ENCODE results near the gene IKZF3.

Gene IKZF3

DNA sequence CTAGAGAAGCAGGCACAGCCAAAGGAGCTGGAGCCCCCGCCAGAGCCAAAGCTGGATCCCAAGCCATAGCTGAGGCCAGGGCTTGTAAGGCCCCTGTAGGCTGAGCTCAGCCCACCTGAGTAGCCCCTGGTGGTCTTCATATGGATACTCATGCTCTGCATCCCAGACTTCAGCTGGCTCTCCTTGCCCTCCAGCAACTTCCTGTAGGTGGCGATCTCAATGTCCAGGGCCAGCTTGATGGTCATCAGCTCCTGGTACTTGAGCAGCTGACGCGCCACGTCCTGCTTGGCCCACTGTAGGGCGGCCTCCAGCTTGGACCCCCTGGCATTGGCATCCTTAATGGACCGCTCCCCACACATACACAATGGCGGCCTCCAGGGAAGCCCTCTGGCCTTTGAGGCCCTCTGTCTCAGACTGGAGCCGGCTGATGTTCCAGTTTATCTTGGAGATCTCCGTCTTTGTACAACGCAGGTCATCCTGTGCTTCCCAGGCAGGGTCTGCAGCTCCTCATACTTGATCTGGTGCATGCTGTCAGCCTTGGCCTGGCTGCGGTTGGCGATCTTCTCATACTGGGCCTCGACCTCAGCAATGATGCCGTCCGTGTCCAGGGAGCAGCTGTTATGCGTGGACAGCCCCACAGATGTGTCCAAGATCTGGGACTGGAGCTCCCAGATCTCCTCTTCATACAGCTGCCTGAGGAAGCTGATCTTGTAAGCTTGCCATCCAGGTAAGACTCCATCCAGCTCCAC, 28.9 kb downstream of the IKZF3 start (continued):
- no peak for TF ChIP-seq HIC1 (tag by site-specific recombination; IDR thresholded peaks at IDR 0.05)
- TF ChIP-seq ZNF248 (tag by site-specific recombination; IDR thresholded peaks at IDR 0.05): no peak
- TF ChIP-seq ZNF623 (tag by site-specific recombination; IDR thresholded peaks at IDR 0.05): no peak
- TF ChIP-seq ZNF514 (tag by site-specific recombination; IDR thresholded peaks at IDR 0.05): no peak

- Histone ChIP-seq H3K36me3 (ENCODE audit: control insufficient read depth in 2 of 2, insufficient read depth in 1 of 2, low read length in 2 of 2) (no peaks in the 10 kb centered on the region), H3K9me3 (ENCODE audit: control insufficient read depth, insufficient read depth, low read depth, low read length) (no peaks in the 10 kb centered on the region), H3K27ac (ENCODE audit: extremely low read depth, low read depth, low read length) (no peak overlapping the region), H3K4me3 (ENCODE audit: low read depth, low read length) (no peak overlapping the region), H3K4me1 (ENCODE audit: control insufficient read depth, insufficient read depth, low read length) (no peaks in the 10 kb centered on the region)
- ChIA-PET POLR2A (no interaction called here), CTCF (interaction anchor here (0.8 kb wide), 1 partner anchor 212 kb away, joined by 3 read pairs; no protein-coding TSS in a partner anchor)
- TF ChIP-seq ZNF76 (tag by site-specific recombination; IDR thresholded peaks at IDR 0.05; ENCODE audit: borderline replicate concordance, low read depth) (no peak), GLI2 (tag by site-specific recombination; IDR thresholded peaks at IDR 0.05; ENCODE audit: borderline replicate concordance, low read depth) (no peak), ZNF670 (tag by site-specific recombination; IDR thresholded peaks at IDR 0.05; ENCODE audit: low read depth) (no peak)
These were observed 30.1 kb downstream of the IKZF3 start for GRCh38 chr17:39834017-39834416.

DNA sequence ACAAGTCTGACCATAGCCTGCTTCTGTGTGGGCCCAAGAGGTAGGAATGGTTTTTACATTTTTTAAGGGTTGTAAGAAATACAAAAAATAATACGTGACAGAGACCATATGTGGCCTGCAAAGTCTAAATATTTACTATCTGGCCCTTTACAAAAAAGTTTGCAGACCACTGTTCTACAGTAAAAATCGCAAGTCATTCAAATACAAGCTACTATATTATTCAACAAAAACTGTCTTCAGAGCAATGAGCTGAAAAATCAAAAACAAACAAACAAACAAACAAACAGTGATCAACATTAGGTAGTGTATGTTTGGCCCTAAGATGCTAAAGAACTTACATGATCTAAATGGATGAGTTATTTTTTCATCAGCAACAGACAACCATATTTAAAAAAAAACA, 32.5 kb downstream of the IKZF3 start:
- H3K27ac ChIP-seq (ENCODE audit: extremely low read depth, low read depth, low read length): no peak overlapping the region
- ChIA-PET CTCF (interaction anchor here (0.7 to 1.4 kb wide), 2 partner anchors 28 to 149 kb away, joined by 3 to 5 read pairs; partner anchors contain the start of gene PSMD3), POLR2A (interaction anchor here (0.6 kb wide), 1 partner anchor 18 kb away, joined by 4 read pairs; no protein-coding TSS in a partner anchor)
- TF ChIP-seq ELK4 (IDR thresholded peaks at IDR 0.05; ENCODE audit: borderline replicate concordance, low read depth, low read length): no peak
- no peak for TF ChIP-seq ZNF2 (tag by site-specific recombination; IDR thresholded peaks at IDR 0.05)
- no peak for TF ChIP-seq ZNF747 (tag by site-specific recombination; IDR thresholded peaks at IDR 0.05)
- no peak for TF ChIP-seq ZNF18 (tag by site-specific recombination; IDR thresholded peaks at IDR 0.05)
- TF ChIP-seq ZNF548 (tag by site-specific recombination; IDR thresholded peaks at IDR 0.05): no peak
- TF ChIP-seq, protein P1, sequence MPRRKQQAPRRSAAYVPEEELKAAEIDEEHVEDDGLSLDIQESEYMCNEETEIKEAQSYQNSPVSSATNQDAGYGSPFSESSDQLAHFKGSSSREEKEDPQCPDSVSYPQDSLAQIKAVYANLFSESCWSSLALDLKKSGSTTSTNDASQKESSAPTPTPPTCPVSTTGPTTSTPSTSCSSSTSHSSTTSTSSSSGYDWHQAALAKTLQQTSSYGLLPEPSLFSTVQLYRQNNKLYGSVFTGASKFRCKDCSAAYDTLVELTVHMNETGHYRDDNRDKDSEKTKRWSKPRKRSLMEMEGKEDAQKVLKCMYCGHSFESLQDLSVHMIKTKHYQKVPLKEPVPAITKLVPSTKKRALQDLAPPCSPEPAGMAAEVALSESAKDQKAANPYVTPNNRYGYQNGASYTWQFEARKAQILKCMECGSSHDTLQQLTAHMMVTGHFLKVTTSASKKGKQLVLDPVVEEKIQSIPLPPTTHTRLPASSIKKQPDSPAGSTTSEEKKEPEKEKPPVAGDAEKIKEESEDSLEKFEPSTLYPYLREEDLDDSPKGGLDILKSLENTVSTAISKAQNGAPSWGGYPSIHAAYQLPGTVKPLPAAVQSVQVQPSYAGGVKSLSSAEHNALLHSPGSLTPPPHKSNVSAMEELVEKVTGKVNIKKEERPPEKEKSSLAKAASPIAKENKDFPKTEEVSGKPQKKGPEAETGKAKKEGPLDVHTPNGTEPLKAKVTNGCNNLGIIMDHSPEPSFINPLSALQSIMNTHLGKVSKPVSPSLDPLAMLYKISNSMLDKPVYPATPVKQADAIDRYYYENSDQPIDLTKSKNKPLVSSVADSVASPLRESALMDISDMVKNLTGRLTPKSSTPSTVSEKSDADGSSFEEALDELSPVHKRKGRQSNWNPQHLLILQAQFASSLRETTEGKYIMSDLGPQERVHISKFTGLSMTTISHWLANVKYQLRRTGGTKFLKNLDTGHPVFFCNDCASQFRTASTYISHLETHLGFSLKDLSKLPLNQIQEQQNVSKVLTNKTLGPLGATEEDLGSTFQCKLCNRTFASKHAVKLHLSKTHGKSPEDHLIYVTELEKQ (tag by site-specific recombination; IDR thresholded peaks at IDR 0.05; ENCODE audit: borderline replicate concordance): no peak
- no peak for TF ChIP-seq ZNF777 (tag by site-specific recombination; IDR thresholded peaks at IDR 0.05; ENCODE audit: borderline replicate concordance)
- no peak for TF ChIP-seq ZNF121 (tag by site-specific recombination; IDR thresholded peaks at IDR 0.05)
- peaks cover 0 to 3% of the 10 kb centered on the region in 2 experiments; a peak in 1 of 3 replicates for H3K36me3 ChIP-seq (ENCODE audit: control insufficient read depth in 2 of 2, insufficient read depth in 1 of 2, low read length in 2 of 2)
- no peaks in the 10 kb centered on the region for H3K4me1 ChIP-seq (ENCODE audit: control insufficient read depth, insufficient read depth, low read length)
- H3K4me3 ChIP-seq (ENCODE audit: low read depth, low read length): no peak overlapping the region
- H3K9me3 ChIP-seq (ENCODE audit: control insufficient read depth, insufficient read depth, low read depth, low read length): no peaks in the 10 kb centered on the region
